Activated B cell treated with CpG ODN at 0.5 μM for 24 hours (primary cell): Measurements from ENCODE around the gene LZTR1. TPM values are rescaled to one million over a fixed set of nuclear protein-coding genes. Genes with fewer than 3 reads are reported as not detected.
"Not testable (repeated sequence)": the region's sequence is repeated elsewhere in the genome, so short reads cannot be mapped to it uniquely, and the experiment has no call there.

Experiments used
- ATAC-seq: fragments of 200-7000 bp; cut with Tn5 transposase; one replicate; pipeline ENCODE4 v1.10.0; 2021; ENCODE audit warnings: low read depth, mild to moderate bottlenecking, moderate library complexity
- CTCF ChIA-PET: fragments of 350-600 bp; sonication (Branson Sonifier 250); formaldehyde crosslinking; loops from one replicate; lab custom pipeline; 2021; ENCODE audit warnings: antibody characterized with exemption; lab: Charles Lee
- POLR2A ChIA-PET: fragments of 350-600 bp; sonication (Branson Sonifier 250); formaldehyde crosslinking; loops from one replicate; lab custom pipeline; 2021; ENCODE audit warnings: antibody characterized with exemption; lab: Charles Lee
- DNase-seq: peaks from one replicate; pipeline ENCODE4 v3.0.0; 2022
- H3K27ac Mint-ChIP-seq: one replicate; pipeline ENCODE4 v1.8.0; 2020; ENCODE audit warnings: mixed read lengths
- H3K27me3 Mint-ChIP-seq: one replicate; pipeline ENCODE4 v1.8.0; 2021; ENCODE audit warnings: mixed read lengths
- H3K36me3 Mint-ChIP-seq: one replicate; pipeline ENCODE4 v1.8.0; 2021; ENCODE audit warnings: low read depth, mixed read lengths
- H3K4me1 Mint-ChIP-seq: one replicate; pipeline ENCODE4 v1.8.0; 2021; ENCODE audit warnings: mixed read lengths
- H3K4me3 Mint-ChIP-seq: one replicate; pipeline ENCODE4 v1.8.0; 2020; ENCODE audit warnings: mild to moderate bottlenecking, mixed read lengths
- H3K9me3 Mint-ChIP-seq: one replicate; pipeline ENCODE4 v1.8.0; 2020; ENCODE audit warnings: mixed read lengths
- CTCF ChIP-seq: fragments of 200-600 bp; IDR thresholded peaks from one replicate; pipeline ENCODE4 v1.8.0; 2022; ENCODE audit warnings: antibody characterized with exemption, mild to moderate bottlenecking
- intact Hi-C: fragments of 100-400 bp; cut with micrococcal nuclease; formaldehyde crosslinking; loops from one replicate; pipeline ENCODE4 v1.15.1; 2024
- total RNA-seq: library from RNA; stranded (reverse); gene quantifications from 2 replicates; pipeline ENCODE4 v1.2.3, GENCODE V29; 2022

LZTR1 gene
- total RNA-seq, 1 donor from 2014 or later = 89.3 TPM

- no peak overlapping the region for H3K4me3 Mint-ChIP-seq
- H3K36me3 Mint-ChIP-seq = peaks cover 60% of the 10 kb centered on the region
- peaks cover 72% of the 10 kb centered on the region for H3K4me1 Mint-ChIP-seq
- CTCF ChIA-PET = interaction anchor here (0.6 to 0.8 kb wide), 2 partner anchors 33 to 144 kb away, joined by 3 to 5 read pairs; no protein-coding TSS in a partner anchor
- intact Hi-C loops = no loop called here
- DNase-seq (no peak), ATAC-seq (no peak)
- POLR2A ChIA-PET = interaction anchor here (0.6 kb wide), 1 partner anchor 28 kb away, joined by 4 read pairs; no protein-coding TSS in a partner anchor
- no peak overlapping the region for H3K27ac Mint-ChIP-seq
- TF ChIP-seq CTCF = no peak
- H3K27me3 Mint-ChIP-seq = no peaks in the 10 kb centered on the region
- no peaks in the 10 kb centered on the region for H3K9me3 Mint-ChIP-seq
Measured at GRCh38 chr22:20937794-20938671, 44.1 kb upstream of the LZTR1 start.

GRCh38 chr22:20939457-20940185 is 42.5 kb upstream of the LZTR1 start:
- DNase-seq, H3K9me3 Mint-ChIP-seq, H3K27ac Mint-ChIP-seq, ATAC-seq, H3K27me3 Mint-ChIP-seq, H3K4me3 Mint-ChIP-seq, CTCF ChIA-PET, intact Hi-C loops: not testable (repeated sequence)
- Mint-ChIP-seq H3K36me3 (peaks cover 54% of the 10 kb centered on the region), H3K4me1 (peaks cover 74% of the 10 kb centered on the region)
- POLR2A ChIA-PET = interaction anchor here (0.7 kb wide), 1 partner anchor 131 kb away, joined by 4 read pairs; no protein-coding TSS in a partner anchor

GRCh38 chr22:20940186-20940651 is 41.9 kb upstream of the LZTR1 start:
- no peak overlapping the region for H3K27ac Mint-ChIP-seq

GRCh38 chr22:20940904-20941385 is 41.2 kb upstream of the LZTR1 start:
- Mint-ChIP-seq H3K27ac (no peak overlapping the region), H3K27me3 (no peaks in the 10 kb centered on the region), H3K9me3 (no peaks in the 10 kb centered on the region), H3K36me3 (peaks cover 45% of the 10 kb centered on the region), H3K4me3 (no peak overlapping the region), H3K4me1 (peaks cover 80% of the 10 kb centered on the region)
- ATAC-seq (no peak), DNase-seq (no peak)
- intact Hi-C loops = no loop called here
- ChIA-PET CTCF (no interaction called here), POLR2A (interaction anchor here (0.7 kb wide), 1 partner anchor 116 kb away, joined by 3 read pairs; no protein-coding TSS in a partner anchor)
- no peak for TF ChIP-seq CTCF

More at GRCh38 chr22:20940186-20940651, 41.9 kb upstream of the LZTR1 start:
- H3K27me3 Mint-ChIP-seq = no peaks in the 10 kb centered on the region
- POLR2A ChIA-PET = interaction anchor here (0.7 kb wide), 1 partner anchor 130 kb away, joined by 4 read pairs; no protein-coding TSS in a partner anchor
- DNase-seq = no peak
- H3K36me3 Mint-ChIP-seq = peaks cover 50% of the 10 kb centered on the region
- ATAC-seq = no peak
- peaks cover 76% of the 10 kb centered on the region for H3K4me1 Mint-ChIP-seq
- no peak for TF ChIP-seq CTCF
- intact Hi-C loops = no loop called here
- no peaks in the 10 kb centered on the region for H3K9me3 Mint-ChIP-seq
- no peak overlapping the region for H3K4me3 Mint-ChIP-seq
- CTCF ChIA-PET = no interaction called here

- not testable (repeated sequence) for H3K27me3 Mint-ChIP-seq
- H3K36me3 Mint-ChIP-seq = peaks cover 44% of the 10 kb centered on the region
Measured at GRCh38 chr22:20942203-20942902, 39.7 kb upstream of the LZTR1 start.

More at GRCh38 chr22:20942203-20942902, 39.7 kb upstream of the LZTR1 start:
- DNase-seq, POLR2A ChIA-PET, ATAC-seq, intact Hi-C loops, H3K4me3 Mint-ChIP-seq, H3K9me3 Mint-ChIP-seq, CTCF ChIA-PET: not testable (repeated sequence)
- H3K27ac Mint-ChIP-seq = peak overlapping the region; percentile 42
- H3K4me1 Mint-ChIP-seq = peaks cover 78% of the 10 kb centered on the region
